ENCODE measurements around the gene IQGAP2. TPM values are rescaled to one million over a fixed set of nuclear protein-coding genes. Genes with fewer than 3 reads are reported as not detected.

The IQGAP2 gene
- total and polyA plus RNA-seq, 9 of the 15 experiments (the other 6 are each of a cell fraction or from before 2014, with no cell fraction given): 8.7 to 23.2 (median 17.4) TPM

DNA sequence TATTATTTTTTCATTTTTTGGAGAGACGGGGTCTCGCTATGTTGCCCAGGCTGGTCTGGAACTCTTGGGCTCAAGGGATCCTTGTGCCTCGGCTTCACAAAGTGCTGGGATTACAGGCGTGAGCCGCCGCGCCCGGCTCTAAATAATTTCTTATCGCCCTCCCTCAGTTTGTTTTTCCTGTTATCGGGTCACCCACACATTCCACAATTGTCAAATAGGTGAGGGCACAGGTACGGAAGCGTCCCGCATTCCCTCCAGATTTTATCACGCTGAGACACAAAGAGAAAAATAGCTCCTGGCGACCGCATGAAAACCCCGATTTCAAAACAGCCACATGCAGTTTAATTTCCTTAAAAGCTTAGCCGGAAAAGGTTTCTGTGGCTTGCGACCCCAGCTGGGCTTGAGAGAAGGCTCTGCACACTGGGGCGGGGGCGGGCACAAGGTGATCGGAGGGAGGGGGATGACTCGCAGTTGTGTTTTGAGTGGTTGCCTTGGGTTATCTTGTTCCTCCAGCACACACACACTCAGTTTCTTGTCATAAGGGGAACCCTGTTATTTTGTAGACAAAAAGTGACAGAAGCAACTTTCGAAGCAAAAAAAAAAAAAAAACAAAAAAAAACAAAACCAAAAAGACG lies 717 bp upstream of the IQGAP2 start:
- Histone ChIP-seq H3K27me3 (ENCODE audit: control insufficient read depth in 2 of 2, insufficient read depth in 2 of 2, low read length in 2 of 2) (no peaks in the 10 kb centered on the region; a peak in 1 of 5 replicates), H3K79me2 (ENCODE audit: control insufficient read depth, insufficient read depth, low read length) (peaks cover 19% of the 10 kb centered on the region; the same call in 2 of the 3 replicates), H3K27ac (ENCODE audit: extremely low read depth, low read depth, low read length) (peak overlapping the region; percentile 91), H3K4me2 (ENCODE audit: insufficient read depth, low read length) (peak overlapping the region; percentile 78), H3K4me3 (peak overlapping the region; percentile 72), H3K36me3 (ENCODE audit: control insufficient read depth, insufficient read depth, low read length) (no peaks in the 10 kb centered on the region), H3K9ac (ENCODE audit: insufficient read depth in 1 of 2, low read depth in 2 of 2, low read length in 2 of 2) (peak overlapping the region; percentile 64 to 76), H3K9me3 (replicated peaks; ENCODE audit: control insufficient read depth, insufficient read depth, low read depth, low read length) (no peaks in the 10 kb centered on the region), H4K20me1 (replicated peaks; ENCODE audit: control insufficient read depth, insufficient read depth, low read length) (peaks cover 6% of the 10 kb centered on the region; the same call in 1 of the 2 replicates), H3K4me1 (replicated peaks in 1 of 2; ENCODE audit: control insufficient read depth in 2 of 2, insufficient read depth in 2 of 2, low read length in 2 of 2) (peaks cover 25 to 31% of the 10 kb centered on the region in 2 experiments), H2AFZ (ENCODE audit: low read depth, low read length) (peak overlapping the region; percentile 90), H3K9me1 (ENCODE audit: control insufficient read depth, insufficient read depth, low read length) (no peaks in the 10 kb centered on the region)
- BruUV-seq (replicated peaks): no TSS peak
- POLR2A ChIA-PET: interaction anchor here (0.6 to 2.1 kb wide), 9 partner anchors 9 to 1065 kb away, joined by 3 to 7 read pairs (median 4); partner anchors contain the start of gene HMGCR
- DNase-seq (ENCODE audit: extremely low read depth in 1 of 4, low spot score in 3 of 4): peak; percentile 88 to 94 (median 91)
- ATAC-seq: peak; percentile 76
- in situ Hi-C loops (cut with MboI) (no loop called here), intact Hi-C loops (cut with micrococcal nuclease) (loop anchor here (1.0 to 5.0 kb wide), 5 partner anchors 40 to 239 kb away; no protein-coding TSS in a partner anchor)
- WGBS (ENCODE audit: insufficient coverage, low coverage, missing lambda C conversion rate): under 1% methylated on average over 21 of the region's 25 CpGs
- CTCF ChIA-PET (ENCODE audit: low intra/inter-chr PET ratio): interaction anchor here (1.0 to 2.5 kb wide), 3 partner anchors 64 to 181 kb away, joined by 3 to 19 read pairs (median 5); no protein-coding TSS in a partner anchor
- FAIRE-seq: peak; percentile 92
- no peak for TF ChIP-seq POLR2B (IDR thresholded peaks at IDR 0.05; ENCODE audit: low read depth, partially characterized antibody)
- no peak; the same call in 1 of the 2 replicates for TF ChIP-seq LCOR (CRISPR knock-in tag; IDR thresholded peaks at IDR 0.05)
- TF ChIP-seq, protein P1, sequence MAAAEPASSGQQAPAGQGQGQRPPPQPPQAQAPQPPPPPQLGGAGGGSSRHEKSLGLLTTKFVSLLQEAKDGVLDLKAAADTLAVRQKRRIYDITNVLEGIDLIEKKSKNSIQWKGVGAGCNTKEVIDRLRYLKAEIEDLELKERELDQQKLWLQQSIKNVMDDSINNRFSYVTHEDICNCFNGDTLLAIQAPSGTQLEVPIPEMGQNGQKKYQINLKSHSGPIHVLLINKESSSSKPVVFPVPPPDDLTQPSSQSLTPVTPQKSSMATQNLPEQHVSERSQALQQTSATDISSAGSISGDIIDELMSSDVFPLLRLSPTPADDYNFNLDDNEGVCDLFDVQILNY (CRISPR knock-in tag; IDR thresholded peaks at IDR 0.05): no peak
- TF ChIP-seq HMGN3 (IDR thresholded peaks at IDR 0.05; ENCODE audit: borderline replicate concordance, extremely low read depth, insufficient read length, low read depth, low read length): no peak
- TF ChIP-seq ETV5 (CRISPR knock-in tag; IDR thresholded peaks at IDR 0.05; ENCODE audit: low read depth): no peak
- no peak for TF ChIP-seq RNF2 (IDR thresholded peaks at IDR 0.05)
- TF ChIP-seq, protein P2, sequence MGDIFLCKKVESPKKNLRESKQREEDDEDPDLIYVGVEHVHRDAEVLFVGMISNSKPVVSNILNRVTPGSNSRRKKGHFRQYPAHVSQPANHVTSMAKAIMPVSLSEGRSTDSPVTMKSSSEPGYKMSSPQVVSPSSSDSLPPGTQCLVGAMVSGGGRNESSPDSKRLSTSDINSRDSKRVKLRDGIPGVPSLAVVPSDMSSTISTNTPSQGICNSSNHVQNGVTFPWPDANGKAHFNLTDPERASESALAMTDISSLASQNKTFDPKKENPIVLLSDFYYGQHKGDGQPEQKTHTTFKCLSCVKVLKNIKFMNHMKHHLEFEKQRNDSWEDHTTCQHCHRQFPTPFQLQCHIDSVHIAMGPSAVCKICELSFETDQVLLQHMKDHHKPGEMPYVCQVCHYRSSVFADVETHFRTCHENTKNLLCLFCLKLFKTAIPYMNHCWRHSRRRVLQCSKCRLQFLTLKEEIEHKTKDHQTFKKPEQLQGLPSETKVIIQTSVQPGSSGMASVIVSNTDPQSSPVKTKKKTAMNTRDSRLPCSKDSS (IDR thresholded peaks at IDR 0.05; ENCODE audit: low read depth, partially characterized antibody): no peak
- no peak for TF ChIP-seq GTF2A2 (tag; IDR thresholded peaks at IDR 0.05)
- no peak for TF ChIP-seq KAT8 (IDR thresholded peaks at IDR 0.05; ENCODE audit: low read depth)
- peak; percentile 88 for TF ChIP-seq ARID1B (IDR thresholded peaks at IDR 0.05)
- TF ChIP-seq ARNT (IDR thresholded peaks at IDR 0.05): peak in 1 of 2 experiments; percentile 20; a peak in 1 of 4 replicates
- no peak for TF ChIP-seq HLTF (IDR thresholded peaks at IDR 0.05)
- TF ChIP-seq BCL6 (CRISPR knock-in tag; IDR thresholded peaks at IDR 0.05): no peak
- no peak for TF ChIP-seq SMAD2 (IDR thresholded peaks at IDR 0.05; ENCODE audit: low read depth, low read length)
- TF ChIP-seq, protein P3, sequence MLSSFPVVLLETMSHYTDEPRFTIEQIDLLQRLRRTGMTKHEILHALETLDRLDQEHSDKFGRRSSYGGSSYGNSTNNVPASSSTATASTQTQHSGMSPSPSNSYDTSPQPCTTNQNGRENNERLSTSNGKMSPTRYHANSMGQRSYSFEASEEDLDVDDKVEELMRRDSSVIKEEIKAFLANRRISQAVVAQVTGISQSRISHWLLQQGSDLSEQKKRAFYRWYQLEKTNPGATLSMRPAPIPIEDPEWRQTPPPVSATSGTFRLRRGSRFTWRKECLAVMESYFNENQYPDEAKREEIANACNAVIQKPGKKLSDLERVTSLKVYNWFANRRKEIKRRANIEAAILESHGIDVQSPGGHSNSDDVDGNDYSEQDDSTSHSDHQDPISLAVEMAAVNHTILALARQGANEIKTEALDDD (IDR thresholded peaks at IDR 0.05): no peak
- TF ChIP-seq ZNF384 (IDR thresholded peaks at IDR 0.05; ENCODE audit: low read depth, low read length): peak; percentile 68; the same call in 1 of the 2 replicates
